Neural progenitor cell (in vitro differentiated cells): ENCODE data around the gene SMC6. TPM values are rescaled to one million over a fixed set of nuclear protein-coding genes. Genes with fewer than 3 reads are reported as not detected.

Source experiments
- DNase-seq: peaks from one replicate; pipeline ENCODE4 v3.0.0-alpha.2; 2016; ENCODE audit warnings: low spot score
- H2AFZ ChIP-seq: fragments of 200-600 bp; sonication (generic); replicated peaks from 2 replicates; pipeline ENCODE4 v1.6.1; 2016; ENCODE audit warnings: antibody characterized with exemption
- H3F3A ChIP-seq: fragments of 200-600 bp; sonication (generic); 2 replicates; pipeline ENCODE4 v1.6.1; 2016; ENCODE audit warnings: antibody characterized with exemption, low read depth
- H3K27ac ChIP-seq: fragments of 200-600 bp; sonication (generic); 2 replicates; pipeline ENCODE4 v1.5.1; 2016; ENCODE audit warnings: mild to moderate bottlenecking
- H3K27me3 ChIP-seq: fragments of 200-600 bp; sonication (generic); 2 replicates; pipeline ENCODE4 v1.6.1; 2016; ENCODE audit warnings: mild to moderate bottlenecking, moderate library complexity
- H3K36me3 ChIP-seq: fragments of 200-600 bp; sonication (generic); 2 replicates; pipeline ENCODE4 v1.5.1; 2016
- H3K4me1 ChIP-seq: fragments of 200-600 bp; sonication (generic); 2 replicates; pipeline ENCODE4 v1.6.1; 2016; ENCODE audit warnings: mixed run types
- H3K4me2 ChIP-seq: fragments of 200-600 bp; sonication (generic); 2 replicates; pipeline ENCODE4 v1.6.1; 2016
- H3K4me3 ChIP-seq: fragments of 200-600 bp; sonication (generic); 2 replicates; pipeline ENCODE4 v1.5.1; 2016
- H3K79me2 ChIP-seq: fragments of 200-600 bp; sonication (generic); 2 replicates; pipeline ENCODE4 v1.6.1; 2016; ENCODE audit warnings: low read depth
- H3K9ac ChIP-seq: fragments of 200-600 bp; sonication (generic); 2 replicates; pipeline ENCODE4 v1.6.1; 2016
- H3K9me3 ChIP-seq: fragments of 200-600 bp; sonication (generic); 2 replicates; pipeline ENCODE4 v1.5.1; 2016; ENCODE audit warnings: low read depth
- H4K20me1 ChIP-seq: fragments of 200-600 bp; sonication (generic); 2 replicates; pipeline ENCODE4 v1.6.1; 2016; ENCODE audit warnings: low read depth
- H3K27ac Mint-ChIP-seq: 3 replicates; pipeline ENCODE4 v1.8.0; 2021; ENCODE audit warnings: mixed read lengths
- H3K27me3 Mint-ChIP-seq: 2 replicates; pipeline ENCODE4 v1.8.0; 2022; ENCODE audit warnings: low read depth, mild to moderate bottlenecking, inconsistent platforms, moderate library complexity, mixed read lengths; ENCODE audit not compliant: insufficient read depth
- H3K36me3 Mint-ChIP-seq: 3 replicates; pipeline ENCODE4 v1.8.0; 2021; ENCODE audit warnings: mixed read lengths
- H3K4me1 Mint-ChIP-seq: 3 replicates; pipeline ENCODE4 v1.8.0; 2021; ENCODE audit warnings: mixed read lengths
- H3K4me3 Mint-ChIP-seq: 3 replicates; pipeline ENCODE4 v1.8.0; 2021; ENCODE audit warnings: mild to moderate bottlenecking, moderate library complexity, mixed read lengths
- H3K9me3 Mint-ChIP-seq: 3 replicates; pipeline ENCODE4 v1.8.0; 2020; ENCODE audit warnings: mixed read lengths
- EZH2 ChIP-seq: fragments of 200-600 bp; sonication (generic); IDR thresholded peaks from 2 replicates; pipeline ENCODE4 v1.6.1; 2017; ENCODE audit warnings: antibody characterized with exemption, mild to moderate bottlenecking, moderate library complexity
- EZH2phosphoT487 ChIP-seq: fragments of 200-600 bp; sonication (generic); IDR thresholded peaks from 2 replicates; pipeline ENCODE4 v1.6.1; 2017; ENCODE audit warnings: antibody characterized with exemption
- total RNA-seq: library from RNA; depleted of rRNA; stranded (reverse); fragments of >200 nt; gene quantifications from 2 replicates; pipeline ENCODE4 v1.2.3, GENCODE V29; 2015; ENCODE audit warnings: low replicate concordance
- TF ChIP-seq, protein P1 (sequence below): fragments of 200-600 bp; sonication (generic); IDR thresholded peaks from 2 replicates; pipeline ENCODE4 v1.5.1; 2017; ENCODE audit warnings: antibody characterized with exemption, mild to moderate bottlenecking

Gene SMC6
- total RNA-seq, 1 donor from 2014 or later: 56.8 TPM

DNA sequence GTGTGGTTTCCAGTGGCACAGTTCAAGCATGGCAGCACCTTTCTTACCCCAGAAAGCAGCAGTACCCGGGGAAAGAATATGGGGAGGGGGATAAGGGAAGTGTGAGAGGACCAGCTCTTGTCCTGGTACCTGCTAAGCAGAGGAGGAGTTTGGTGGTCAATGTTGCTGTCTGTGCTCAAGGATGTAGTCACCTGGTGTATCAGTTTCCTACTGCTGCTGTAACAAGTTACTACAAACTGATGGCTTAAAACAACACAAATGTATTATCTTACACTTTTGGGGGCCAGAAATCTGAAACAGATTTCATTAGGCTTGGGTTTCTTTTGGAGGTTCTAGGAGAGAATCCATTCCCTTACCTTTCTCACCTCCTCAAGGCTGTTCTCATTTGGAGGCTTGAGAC, 135.7 kb downstream of the SMC6 start:
- no peak for DNase-seq
- Mint-ChIP-seq H3K27ac (no peak overlapping the region), H3K4me1 (peaks cover 14% of the 10 kb centered on the region), H3K36me3 (no peaks in the 10 kb centered on the region), H3K4me3 (no peak overlapping the region), H3K9me3 (no peaks in the 10 kb centered on the region), H3K27me3 (peaks cover 4% of the 10 kb centered on the region)
- Histone ChIP-seq H3K4me3 (no peak overlapping the region), H2AFZ (no peak overlapping the region), H3K9me3 (no peaks in the 10 kb centered on the region), H3K9ac (no peak overlapping the region), H3F3A (no peaks in the 10 kb centered on the region), H3K4me1 (no peaks in the 10 kb centered on the region), H3K79me2 (no peaks in the 10 kb centered on the region), H3K27me3 (no peaks in the 10 kb centered on the region), H4K20me1 (no peaks in the 10 kb centered on the region), H3K27ac (no peak overlapping the region), H3K36me3 (no peaks in the 10 kb centered on the region), H3K4me2 (no peak overlapping the region)
- TF ChIP-seq, protein P1, sequence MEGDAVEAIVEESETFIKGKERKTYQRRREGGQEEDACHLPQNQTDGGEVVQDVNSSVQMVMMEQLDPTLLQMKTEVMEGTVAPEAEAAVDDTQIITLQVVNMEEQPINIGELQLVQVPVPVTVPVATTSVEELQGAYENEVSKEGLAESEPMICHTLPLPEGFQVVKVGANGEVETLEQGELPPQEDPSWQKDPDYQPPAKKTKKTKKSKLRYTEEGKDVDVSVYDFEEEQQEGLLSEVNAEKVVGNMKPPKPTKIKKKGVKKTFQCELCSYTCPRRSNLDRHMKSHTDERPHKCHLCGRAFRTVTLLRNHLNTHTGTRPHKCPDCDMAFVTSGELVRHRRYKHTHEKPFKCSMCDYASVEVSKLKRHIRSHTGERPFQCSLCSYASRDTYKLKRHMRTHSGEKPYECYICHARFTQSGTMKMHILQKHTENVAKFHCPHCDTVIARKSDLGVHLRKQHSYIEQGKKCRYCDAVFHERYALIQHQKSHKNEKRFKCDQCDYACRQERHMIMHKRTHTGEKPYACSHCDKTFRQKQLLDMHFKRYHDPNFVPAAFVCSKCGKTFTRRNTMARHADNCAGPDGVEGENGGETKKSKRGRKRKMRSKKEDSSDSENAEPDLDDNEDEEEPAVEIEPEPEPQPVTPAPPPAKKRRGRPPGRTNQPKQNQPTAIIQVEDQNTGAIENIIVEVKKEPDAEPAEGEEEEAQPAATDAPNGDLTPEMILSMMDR: no peak
- TF ChIP-seq EZH2: no peak
- no peak for TF ChIP-seq EZH2phosphoT487

- no peaks in the 10 kb centered on the region for H4K20me1 ChIP-seq
- H3K27ac Mint-ChIP-seq: no peak overlapping the region
- H3K36me3 Mint-ChIP-seq: no peaks in the 10 kb centered on the region
- H3K9me3 ChIP-seq: no peaks in the 10 kb centered on the region
- H3K4me1 ChIP-seq: no peaks in the 10 kb centered on the region
- H3K27me3 Mint-ChIP-seq: peaks cover 2% of the 10 kb centered on the region
- no peak for DNase-seq
- peaks cover 11% of the 10 kb centered on the region for H3K4me1 Mint-ChIP-seq
- H3K9me3 Mint-ChIP-seq: no peaks in the 10 kb centered on the region
- H3K4me3 ChIP-seq: no peak overlapping the region
- H3K9ac ChIP-seq: no peak overlapping the region
- H3K27me3 ChIP-seq: no peaks in the 10 kb centered on the region
- no peak overlapping the region for H3K4me2 ChIP-seq
- no peak overlapping the region for H3K27ac ChIP-seq
- TF ChIP-seq, protein P1: no peak
- TF ChIP-seq EZH2phosphoT487: no peak
- TF ChIP-seq EZH2: no peak
- no peaks in the 10 kb centered on the region for H3F3A ChIP-seq
- H2AFZ ChIP-seq: no peak overlapping the region
- no peak overlapping the region for H3K4me3 Mint-ChIP-seq
- H3K79me2 ChIP-seq: no peaks in the 10 kb centered on the region
- no peaks in the 10 kb centered on the region for H3K36me3 ChIP-seq
These were observed 136.1 kb downstream of the SMC6 start for GRCh38 chr2:17617516-17617915.

DNA sequence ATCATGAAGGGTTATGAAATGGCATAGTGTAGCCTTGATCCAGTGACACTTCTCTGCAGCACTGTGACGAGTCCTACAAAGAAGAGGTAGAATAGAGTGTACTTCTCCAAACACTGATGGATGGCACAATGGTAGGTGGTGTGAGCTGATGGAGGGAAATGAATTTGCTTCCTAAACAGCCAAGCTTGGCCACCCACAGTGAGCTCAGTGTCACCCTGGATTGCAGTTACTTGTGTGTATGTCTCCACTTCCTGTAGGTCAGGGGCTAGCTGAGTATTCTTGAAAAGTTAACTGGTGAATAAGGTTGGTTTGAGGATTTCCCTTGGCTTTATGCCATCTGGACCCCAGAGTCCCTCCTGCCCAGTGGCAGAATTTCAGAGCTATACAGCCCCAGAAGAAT, 137.2 kb downstream of the SMC6 start:
- Mint-ChIP-seq H3K4me3 (no peak overlapping the region), H3K9me3 (no peaks in the 10 kb centered on the region), H3K27ac (no peak overlapping the region), H3K4me1 (peaks cover 10% of the 10 kb centered on the region), H3K36me3 (no peaks in the 10 kb centered on the region), H3K27me3 (peaks cover 2% of the 10 kb centered on the region)
- no peak overlapping the region for H2AFZ ChIP-seq
- no peaks in the 10 kb centered on the region for H4K20me1 ChIP-seq
- no peak overlapping the region for H3K9ac ChIP-seq
- no peak for DNase-seq
- H3K27me3 ChIP-seq: no peaks in the 10 kb centered on the region
- no peaks in the 10 kb centered on the region for H3F3A ChIP-seq
- no peak overlapping the region for H3K27ac ChIP-seq
- H3K9me3 ChIP-seq: no peaks in the 10 kb centered on the region
- H3K36me3 ChIP-seq: no peaks in the 10 kb centered on the region
- H3K79me2 ChIP-seq: no peaks in the 10 kb centered on the region
- no peak overlapping the region for H3K4me2 ChIP-seq
- H3K4me1 ChIP-seq: no peaks in the 10 kb centered on the region
- no peak overlapping the region for H3K4me3 ChIP-seq
- TF ChIP-seq EZH2 (no peak), EZH2phosphoT487 (no peak)
- TF ChIP-seq, protein P1: no peak
